Measurements from ENCODE around the gene DONSON. TPM values are rescaled to one million over a fixed set of nuclear protein-coding genes. Genes with fewer than 3 reads are reported as not detected.

Gene DONSON
- polyA plus RNA-seq, 3 donors = 0.94 to 8.6 (median 1.5) TPM

DNA sequence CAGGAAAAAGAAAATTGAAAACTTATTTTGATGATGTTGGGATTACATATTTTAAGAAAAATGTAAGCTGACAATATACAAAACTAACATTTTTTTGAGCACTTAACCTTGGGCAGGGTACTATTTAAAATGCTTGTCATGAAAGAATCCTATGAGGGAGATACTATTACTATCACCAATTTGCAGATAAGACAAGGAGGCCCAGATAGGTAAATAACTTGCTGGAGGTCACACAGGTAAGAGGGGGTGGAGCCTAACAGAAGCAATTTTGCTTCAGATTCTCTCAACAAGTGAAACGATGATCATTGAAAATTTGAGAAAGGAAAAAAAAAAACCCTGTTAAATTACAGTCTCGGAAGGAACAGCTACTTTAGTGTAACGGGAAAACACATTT is 47.8 kb downstream of the DONSON start:
- Histone ChIP-seq H3K79me2 (ENCODE audit: insufficient read depth, low read length) (peaks cover 81% of the 10 kb centered on the region), H3K4me3 (replicated peaks in 1 of 3; ENCODE audit: low read depth in 2 of 3, low read length in 3 of 3) (no peak overlapping the region), H3K4me2 (replicated peaks; ENCODE audit: extremely low read depth, low read length, poor library complexity, severe bottlenecking) (peak overlapping the region; percentile 79), H2AFZ (ENCODE audit: insufficient read depth, low read depth, low read length, poor library complexity, severe bottlenecking) (no peak overlapping the region), H3K27ac (ENCODE audit: low read depth in 1 of 2, low read length in 2 of 2) (peak overlapping the region in 1 of 2 donors; percentile 98), H3K27me3 (ENCODE audit: control insufficient read depth in 2 of 2, insufficient read depth in 2 of 2, low read length in 2 of 2) (no peaks in the 10 kb centered on the region), H4K20me1 (ENCODE audit: insufficient read depth, low read length) (peaks cover 27% of the 10 kb centered on the region), H3K4me1 (ENCODE audit: control insufficient read depth in 1 of 2, insufficient read depth in 2 of 2, low read length in 2 of 2) (peaks cover 25 to 36% of the 10 kb centered on the region in 2 donors), H3K36me3 (replicated peaks in 1 of 2; ENCODE audit: control insufficient read depth in 1 of 2, insufficient read depth in 2 of 2, low read length in 2 of 2) (peaks cover 7 to 37% of the 10 kb centered on the region in 2 donors), H3K9ac (ENCODE audit: insufficient read depth, low read length, poor library complexity, severe bottlenecking) (no peak overlapping the region), H3K9me3 (replicated peaks in 1 of 2; ENCODE audit: control insufficient read depth in 1 of 2, insufficient read depth in 1 of 2, low read length in 2 of 2) (no peaks in the 10 kb centered on the region)
- peak overlapping the region in 1 of 2 donors; percentile 0 for H3K4me3 Mint-ChIP-seq
- intact Hi-C loops (cut with micrococcal nuclease) = loop anchor here (5.0 to 10.0 kb wide), 4 partner anchors 47 to 768 kb away; partner anchors contain the start of genes CRYZL1 (in 1 of the 2), DONSON (in 1 of the 2), ITSN1 (in 1 of the 2) and PAXBP1 (in 1 of the 2)
- WGBS (ENCODE audit: insufficient coverage) = no CpG with 5 or more reads among the region's 3 CpGs
- H3K27ac Mint-ChIP-seq = peak overlapping the region in 4 of 7 donors; percentile 57 to 100 (median 79)
- DNase-seq = no peak
- H3K27me3 Mint-ChIP-seq (ENCODE audit: low read depth in 3 of 3) = no peaks in the 10 kb centered on the region
- TF ChIP-seq, protein P1, sequence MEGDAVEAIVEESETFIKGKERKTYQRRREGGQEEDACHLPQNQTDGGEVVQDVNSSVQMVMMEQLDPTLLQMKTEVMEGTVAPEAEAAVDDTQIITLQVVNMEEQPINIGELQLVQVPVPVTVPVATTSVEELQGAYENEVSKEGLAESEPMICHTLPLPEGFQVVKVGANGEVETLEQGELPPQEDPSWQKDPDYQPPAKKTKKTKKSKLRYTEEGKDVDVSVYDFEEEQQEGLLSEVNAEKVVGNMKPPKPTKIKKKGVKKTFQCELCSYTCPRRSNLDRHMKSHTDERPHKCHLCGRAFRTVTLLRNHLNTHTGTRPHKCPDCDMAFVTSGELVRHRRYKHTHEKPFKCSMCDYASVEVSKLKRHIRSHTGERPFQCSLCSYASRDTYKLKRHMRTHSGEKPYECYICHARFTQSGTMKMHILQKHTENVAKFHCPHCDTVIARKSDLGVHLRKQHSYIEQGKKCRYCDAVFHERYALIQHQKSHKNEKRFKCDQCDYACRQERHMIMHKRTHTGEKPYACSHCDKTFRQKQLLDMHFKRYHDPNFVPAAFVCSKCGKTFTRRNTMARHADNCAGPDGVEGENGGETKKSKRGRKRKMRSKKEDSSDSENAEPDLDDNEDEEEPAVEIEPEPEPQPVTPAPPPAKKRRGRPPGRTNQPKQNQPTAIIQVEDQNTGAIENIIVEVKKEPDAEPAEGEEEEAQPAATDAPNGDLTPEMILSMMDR (IDR thresholded peaks at IDR 0.05) = no peak
- H3K4me1 Mint-ChIP-seq = peaks cover 32% of the 10 kb centered on the region
- H3K36me3 Mint-ChIP-seq = peaks cover 27 to 30% of the 10 kb centered on the region in 2 donors
- peaks cover 0 to 2% (median 0%) of the 10 kb centered on the region in 7 donors for H3K9me3 Mint-ChIP-seq

DNA sequence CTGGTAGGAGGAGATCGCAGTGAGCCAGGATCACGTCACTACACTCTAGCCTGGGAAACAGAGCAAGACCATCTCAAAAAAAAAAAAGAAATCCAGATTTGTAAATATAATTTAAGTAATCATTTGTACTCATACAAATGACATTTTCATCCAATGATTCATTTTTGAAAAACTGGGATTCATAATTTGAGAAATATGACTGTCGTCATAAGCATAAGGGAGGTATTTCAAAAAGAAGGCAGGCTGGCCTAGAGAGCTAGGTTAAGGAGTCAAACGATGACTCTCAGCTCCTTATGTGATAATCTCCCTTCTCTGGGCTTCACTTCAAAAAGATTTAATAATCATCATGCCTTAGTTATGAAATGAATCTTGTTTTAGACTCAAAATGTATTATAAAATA is 48.9 kb downstream of the DONSON start:
- Mint-ChIP-seq H3K27ac (peak overlapping the region in 1 of 7 donors; percentile 66), H3K27me3 (ENCODE audit: low read depth in 3 of 3) (no peaks in the 10 kb centered on the region), H3K4me3 (no peak overlapping the region), H3K4me1 (peaks cover 23% of the 10 kb centered on the region), H3K36me3 (peaks cover 34 to 38% of the 10 kb centered on the region in 2 donors), H3K9me3 (peaks cover 0 to 2% (median 0%) of the 10 kb centered on the region in 7 donors)
- intact Hi-C loops (cut with micrococcal nuclease) = loop anchor here (5.0 to 10.0 kb wide), 4 partner anchors 48 to 767 kb away; partner anchors contain the start of genes CRYZL1 (in 1 of the 2), DONSON (in 1 of the 2), ITSN1 (in 1 of the 2) and PAXBP1 (in 1 of the 2)
- Histone ChIP-seq H3K9me3 (replicated peaks in 1 of 2; ENCODE audit: control insufficient read depth in 1 of 2, insufficient read depth in 1 of 2, low read length in 2 of 2) (no peaks in the 10 kb centered on the region), H3K36me3 (replicated peaks in 1 of 2; ENCODE audit: control insufficient read depth in 1 of 2, insufficient read depth in 2 of 2, low read length in 2 of 2) (peaks cover 7 to 48% of the 10 kb centered on the region in 2 donors), H3K9ac (ENCODE audit: insufficient read depth, low read length, poor library complexity, severe bottlenecking) (no peak overlapping the region), H2AFZ (ENCODE audit: insufficient read depth, low read depth, low read length, poor library complexity, severe bottlenecking) (no peak overlapping the region), H3K4me1 (ENCODE audit: control insufficient read depth in 1 of 2, insufficient read depth in 2 of 2, low read length in 2 of 2) (peaks cover 17 to 25% of the 10 kb centered on the region in 2 donors), H3K27me3 (ENCODE audit: control insufficient read depth in 2 of 2, insufficient read depth in 2 of 2, low read length in 2 of 2) (no peaks in the 10 kb centered on the region), H3K27ac (ENCODE audit: low read depth in 1 of 2, low read length in 2 of 2) (no peak overlapping the region), H4K20me1 (ENCODE audit: insufficient read depth, low read length) (peaks cover 16% of the 10 kb centered on the region), H3K4me3 (replicated peaks in 1 of 3; ENCODE audit: low read depth in 2 of 3, low read length in 3 of 3) (no peak overlapping the region), H3K4me2 (replicated peaks; ENCODE audit: extremely low read depth, low read length, poor library complexity, severe bottlenecking) (no peak overlapping the region), H3K79me2 (ENCODE audit: insufficient read depth, low read length) (peaks cover 70% of the 10 kb centered on the region)
- TF ChIP-seq, protein P1 (IDR thresholded peaks at IDR 0.05) = no peak
- DNase-seq = no peak
- WGBS (ENCODE audit: insufficient coverage) = no CpG with 5 or more reads among the region's 4 CpGs

All from CD14-positive monocyte (primary cell).